Measurements from ENCODE around the gene CNTN3.

GRCh38 chr3:74640211-74640610 is 25.8 kb upstream of the CNTN3 start:
- TF ChIP-seq CTCF (IDR thresholded peaks at IDR 0.05), result no peak
- no peak for TF ChIP-seq POLR2A (IDR thresholded peaks at IDR 0.05)
- no peak for TF ChIP-seq POLR2AphosphoS5 (IDR thresholded peaks at IDR 0.05)
